AG10803 (cell line): ENCODE data around the gene IDE.
"Not testable (repeated sequence)": the region's sequence is repeated elsewhere in the genome, so short reads cannot be mapped to it uniquely, and the experiment has no call there.

ENCODE experiments used
- DNase-seq: peaks from one replicate; pipeline ENCODE4 v3.0.0; 2010; ENCODE audit warnings: low read depth
- H3K4me3 ChIP-seq: 2 replicates; pipeline ENCODE4 v1.5.1; 2011; ENCODE audit warnings: mild to moderate bottlenecking, low read length, control low read depth
- CTCF ChIP-seq: conservative IDR thresholded peaks from 2 replicates; pipeline ENCODE4 v1.5.1; 2011; ENCODE audit warnings: mild to moderate bottlenecking, low read length, control low read depth, inconsistent platforms

Gene IDE

GRCh38 chr10:92475357-92475868, 98.5 kb downstream of the IDE start:
- H3K4me3 ChIP-seq: no peak overlapping the region
- no peak for DNase-seq

GRCh38 chr10:92470026-92470425, 103.9 kb downstream of the IDE start:
- no peak for TF ChIP-seq CTCF
- H3K4me3 ChIP-seq: no peak overlapping the region
- no peak for DNase-seq

More at GRCh38 chr10:92475357-92475868, 98.5 kb downstream of the IDE start:
- no peak for TF ChIP-seq CTCF

DNA sequence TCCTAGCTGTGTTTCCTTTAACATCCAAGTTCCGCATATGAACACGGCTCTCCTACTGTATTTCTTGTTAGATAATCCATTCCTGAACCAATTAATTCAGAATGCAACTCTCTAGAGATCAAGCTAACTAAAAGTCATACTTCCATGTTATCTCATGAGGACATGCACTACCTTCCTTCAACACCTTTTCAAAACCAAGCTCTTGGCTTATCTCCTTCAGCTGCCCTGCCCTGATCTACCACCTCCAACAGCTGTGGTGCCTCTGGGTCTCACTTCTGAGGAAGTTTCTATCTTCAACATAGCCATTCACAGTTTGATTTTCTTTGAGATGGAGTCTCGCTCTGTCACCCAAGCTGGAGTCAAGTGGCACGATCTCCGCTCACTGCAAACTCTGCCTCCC, 109.5 kb downstream of the IDE start:
- DNase-seq: no peak
- no peak for TF ChIP-seq CTCF
- no peak overlapping the region for H3K4me3 ChIP-seq

DNA sequence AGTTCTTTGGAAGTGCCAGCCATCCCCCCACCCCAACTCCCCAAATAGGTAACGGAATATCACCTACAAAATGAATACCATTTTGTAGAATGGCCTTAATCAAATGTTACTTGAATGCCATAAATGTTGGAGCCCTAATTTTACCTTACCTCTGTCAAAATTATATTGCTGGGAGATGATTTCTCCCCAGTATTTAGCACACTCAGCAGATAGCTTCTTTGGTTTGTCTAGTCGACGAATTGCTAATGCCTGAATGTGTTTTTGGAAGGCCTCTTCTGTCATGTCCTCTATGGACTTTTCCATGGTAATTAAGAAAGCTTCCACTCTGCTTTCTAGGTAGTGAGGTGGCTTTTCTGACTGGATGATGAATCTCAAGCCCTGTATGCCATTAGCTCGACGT, 110.3 kb downstream of the IDE start:
- DNase-seq: no peak
- TF ChIP-seq CTCF: no peak
- no peak overlapping the region for H3K4me3 ChIP-seq

- not testable (repeated sequence) for H3K4me3 ChIP-seq, DNase-seq
These were observed 118.9 kb downstream of the IDE start for GRCh38 chr10:92454955-92455354.

DNA sequence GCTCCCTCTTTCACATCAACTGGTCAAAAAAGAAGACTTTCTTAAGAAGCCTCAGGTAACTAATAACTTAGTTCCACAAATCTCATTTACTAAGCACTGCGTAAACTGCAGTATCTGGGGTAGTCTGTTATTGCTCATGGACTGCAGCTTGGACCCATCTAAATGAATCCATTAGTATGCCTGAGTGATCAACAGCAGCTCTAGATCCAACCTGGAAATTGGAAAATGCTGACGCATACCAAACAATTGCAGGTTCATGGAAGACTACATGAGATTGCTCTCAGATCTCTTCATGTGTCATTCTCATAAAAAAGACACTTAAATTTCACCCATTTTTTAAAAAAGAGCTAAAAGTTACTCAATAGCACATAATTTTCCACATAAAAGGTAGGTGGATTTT, 121.6 kb downstream of the IDE start:
- TF ChIP-seq CTCF: no peak
- DNase-seq: no peak

GRCh38 chr10:92451431-92451830, 122.5 kb downstream of the IDE start:
- DNase-seq: no peak
- H3K4me3 ChIP-seq: no peak overlapping the region
- no peak for TF ChIP-seq CTCF

More for the DNA sequence above, 121.6 kb downstream of the IDE start:
- H3K4me3 ChIP-seq: no peak overlapping the region

DNA sequence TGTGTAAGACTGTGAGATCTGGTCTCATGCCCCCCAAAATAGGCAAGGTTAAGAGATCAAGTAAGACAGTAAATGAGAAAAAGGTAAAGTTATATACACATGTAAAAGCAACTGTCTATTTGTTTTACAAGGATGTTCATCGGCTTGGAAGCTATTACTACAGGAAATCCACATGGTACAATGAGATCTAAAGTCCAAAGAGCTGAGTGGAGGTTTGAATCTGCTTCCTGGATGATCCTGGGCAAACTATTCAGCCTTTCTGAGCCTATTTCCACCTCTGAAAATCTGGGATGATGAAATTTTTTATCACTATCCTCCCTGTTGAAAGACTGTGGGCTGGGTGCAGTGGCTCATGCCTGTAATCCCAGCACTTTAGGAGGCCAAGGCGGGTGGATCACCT, 123.0 kb downstream of the IDE start:
- DNase-seq: no peak
- H3K4me3 ChIP-seq: no peak overlapping the region
- no peak for TF ChIP-seq CTCF
